Measurements from ENCODE around the gene NUP160.

- no peak for TF ChIP-seq POLR2A (IDR thresholded peaks at IDR 0.05; ENCODE audit: low read depth, low read length)
- TF ChIP-seq POLR2AphosphoS5 (IDR thresholded peaks at IDR 0.05; ENCODE audit: low read depth, low read length): no peak
- TF ChIP-seq TAF1 (IDR thresholded peaks at IDR 0.05; ENCODE audit: borderline replicate concordance, low read depth, low read length): no peak
Observed at GRCh38 chr11:47783087-47783610, 65.0 kb downstream of the NUP160 start.

Measured in GM12892 (cell line).